CD14-positive monocyte (primary cell): ENCODE measurements around the gene SLC35A5. TPM values are rescaled to one million over a fixed set of nuclear protein-coding genes. Genes with fewer than 3 reads are reported as not detected.

Experiments
- DNase-seq, 3 donors: peaks; one replicate each; pipeline ENCODE4 v3.0.0-alpha.2; 2011 to 2022
- H2AFZ ChIP-seq: 2 replicates; pipeline ENCODE4 v1.6.0; 2012; ENCODE audit warnings: mild to moderate bottlenecking, low read depth, low read length, inconsistent platforms; ENCODE audit not compliant: insufficient read depth, poor library complexity, severe bottlenecking
- H3K27ac ChIP-seq, 2 donors: 1 replicate in 1 of 2; 2 replicates in 1 of 2; pipeline ENCODE4 v1.5.1; 2012 to 2013; ENCODE audit warnings: low read length in 2 of 2, control low read depth in 1 of 2, inconsistent platforms in 1 of 2, low read depth in 1 of 2, mild to moderate bottlenecking in 1 of 2
- H3K27me3 ChIP-seq, 2 donors: one replicate each; pipeline versions ENCODE4 v1.6.0 to v1.6.1; 2011 to 2013; ENCODE audit warnings: low read length in 2 of 2; ENCODE audit not compliant: control insufficient read depth in 2 of 2, insufficient read depth in 2 of 2
- H3K36me3 ChIP-seq, 2 donors: replicated peaks in 1 of 2; 1 replicate in 1 of 2; 2 replicates in 1 of 2; pipeline versions ENCODE4 v1.5.1 to v1.6.1; 2012 to 2013; ENCODE audit warnings: low read length in 2 of 2, control low read depth in 1 of 2, inconsistent platforms in 1 of 2, mild to moderate bottlenecking in 1 of 2; ENCODE audit not compliant: insufficient read depth in 2 of 2, control insufficient read depth in 1 of 2
- H3K4me1 ChIP-seq, 2 donors: 1 replicate in 1 of 2; 2 replicates in 1 of 2; pipeline versions ENCODE4 v1.5.1 to v1.6.1; 2012 to 2013; ENCODE audit warnings: low read length in 2 of 2, control low read depth in 1 of 2, inconsistent platforms in 1 of 2, mild to moderate bottlenecking in 1 of 2, moderate library complexity in 1 of 2; ENCODE audit not compliant: insufficient read depth in 2 of 2, control insufficient read depth in 1 of 2
- H3K4me2 ChIP-seq: replicated peaks from 2 replicates; pipeline ENCODE3; 2012; ENCODE audit warnings: low read length, moderate library complexity, mild to moderate bottlenecking; ENCODE audit not compliant: poor library complexity, severe bottlenecking; ENCODE audit errors: extremely low read depth
- H3K4me3 ChIP-seq, 3 experiments: fragments of 200-600 bp in 1 of 3; sonication (generic) in 1 of 3; replicated peaks in 1 of 3; 1 replicate in 2 of 3; 2 replicates in 1 of 3; pipeline ENCODE4 v1.5.1; 2011 to 2013; ENCODE audit warnings: low read length in 3 of 3, mild to moderate bottlenecking in 3 of 3, control low read depth in 2 of 3, low read depth in 2 of 3, inconsistent platforms in 1 of 3, moderate library complexity in 1 of 3
- H3K79me2 ChIP-seq: 2 replicates; pipeline ENCODE4 v1.6.0; 2012; ENCODE audit warnings: mild to moderate bottlenecking, control low read depth, inconsistent platforms, low read length, moderate library complexity; ENCODE audit not compliant: insufficient read depth
- H3K9ac ChIP-seq: 2 replicates; pipeline ENCODE4 v1.6.0; 2017; ENCODE audit warnings: low read length, mild to moderate bottlenecking; ENCODE audit not compliant: insufficient read depth, poor library complexity, severe bottlenecking
- H3K9me3 ChIP-seq, 2 donors: replicated peaks in 1 of 2; 1 replicate in 1 of 2; 2 replicates in 1 of 2; pipeline versions ENCODE4 v1.5.1 to v1.6.1; 2012 to 2013; ENCODE audit warnings: low read length in 2 of 2, control low read depth in 1 of 2; ENCODE audit not compliant: control insufficient read depth in 1 of 2, insufficient read depth in 1 of 2
- H4K20me1 ChIP-seq: 2 replicates; pipeline ENCODE4 v1.6.0; 2012; ENCODE audit warnings: mild to moderate bottlenecking, low read length, control low read depth, moderate library complexity; ENCODE audit not compliant: insufficient read depth
- H3K27ac Mint-ChIP-seq, 7 donors: one replicate each; pipeline ENCODE4 v1.8.0; 2020; ENCODE audit warnings: mild to moderate bottlenecking in 7 of 7, mixed read lengths in 7 of 7, moderate library complexity in 6 of 7, inconsistent platforms in 2 of 7
- H3K27me3 Mint-ChIP-seq, 3 donors: one replicate each; pipeline ENCODE4 v1.8.0; 2021 to 2022; ENCODE audit warnings: low read depth in 3 of 3, mild to moderate bottlenecking in 3 of 3, mixed read lengths in 3 of 3, moderate library complexity in 3 of 3, inconsistent platforms in 1 of 3
- H3K36me3 Mint-ChIP-seq, 2 donors: one replicate each; pipeline ENCODE4 v1.8.0; 2020; ENCODE audit warnings: mixed read lengths in 2 of 2, inconsistent platforms in 1 of 2, mild to moderate bottlenecking in 1 of 2
- H3K4me1 Mint-ChIP-seq: one replicate; pipeline ENCODE4 v1.8.0; 2020; ENCODE audit warnings: mild to moderate bottlenecking, mixed read lengths
- H3K4me3 Mint-ChIP-seq, 2 donors: one replicate each; pipeline ENCODE4 v1.8.0; 2020; ENCODE audit warnings: mild to moderate bottlenecking in 2 of 2, mixed read lengths in 2 of 2, moderate library complexity in 1 of 2
- H3K9me3 Mint-ChIP-seq, 7 donors: one replicate each; pipeline ENCODE4 v1.8.0; 2020 to 2022; ENCODE audit warnings: mixed read lengths in 7 of 7, mild to moderate bottlenecking in 6 of 7, moderate library complexity in 6 of 7, inconsistent platforms in 2 of 7
- WGBS: methylation state at CpG from one replicate; pipeline ENCODE4 v1.1.5; 2013; ENCODE audit warnings: missing lambda C conversion rate; ENCODE audit not compliant: insufficient coverage; 5-methylcytosine and 5-hydroxymethylcytosine counted together
- intact Hi-C, 2 donors: fragments of 100-400 bp; cut with micrococcal nuclease; formaldehyde crosslinking; loops; one replicate each; pipeline versions ENCODE4 v1.15.0 to v1.15.1; 2023
- polyA plus RNA-seq, 3 donors: library from polyadenylated mRNA; depleted of rRNA in 1 of 3; unstranded in 2 of 3; stranded (reverse) in 1 of 3; fragments of 300-500 nt in 2 of 3; fragments of >200 nt in 1 of 3; fragmentation: Illumina TruSeq in 2 of 3; gene quantifications; 1 replicate in 2 of 3; 2 replicates in 1 of 3; pipeline ENCODE4 v1.2.3, GENCODE V29; 2012 to 2021
- TF ChIP-seq, protein P1 (sequence below): fragments of 200-600 bp; IDR thresholded peaks from one replicate; pipeline ENCODE4 v1.8.0; 2022; ENCODE audit warnings: antibody characterized with exemption, mild to moderate bottlenecking

Gene SLC35A5
- polyA plus RNA-seq, 3 donors = 16.8 to 74.1 (median 61.3) TPM

DNA sequence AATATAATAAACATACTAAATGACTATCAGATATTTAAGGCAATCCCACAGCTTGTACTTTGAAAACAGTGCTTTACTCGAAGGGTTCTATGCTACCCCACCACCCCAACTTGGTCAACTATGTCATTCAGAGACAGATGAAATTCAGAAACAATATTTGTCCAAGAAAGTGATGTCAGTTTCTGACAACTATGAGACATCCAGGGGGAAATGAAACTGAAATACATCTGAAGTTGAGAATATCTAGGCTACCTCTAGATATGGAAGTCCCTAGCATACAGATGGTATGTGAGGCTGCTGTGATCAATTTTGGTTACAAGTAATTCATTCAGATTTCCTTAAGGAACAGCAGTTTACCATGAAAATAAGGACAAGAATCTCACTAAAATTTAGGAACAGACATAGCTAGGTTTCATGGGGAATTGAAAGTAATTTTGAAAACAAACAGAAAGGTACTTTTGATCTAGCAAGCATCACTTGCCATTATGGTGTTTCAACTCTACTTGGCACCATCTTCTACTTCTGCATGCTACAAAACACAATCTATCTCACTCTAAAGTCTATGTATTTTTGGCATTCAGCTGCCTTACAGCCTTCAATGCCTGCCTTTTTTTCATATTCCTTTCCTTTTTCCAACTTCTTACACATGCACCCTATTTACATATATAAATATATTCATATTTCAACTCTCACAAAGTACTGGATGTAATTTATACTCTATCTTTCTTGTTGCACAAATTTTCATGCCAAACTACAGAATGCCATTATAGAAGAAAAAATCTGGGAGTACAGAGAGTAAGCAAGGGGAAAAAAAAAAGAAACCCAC, 21.8 kb upstream of the SLC35A5 start:
- Histone ChIP-seq H3K4me3 (no peak overlapping the region), H3K27me3 (no peaks in the 10 kb centered on the region), H3K4me1 (no peaks in the 10 kb centered on the region), H3K79me2 (peaks cover 51% of the 10 kb centered on the region), H4K20me1 (peaks cover 96% of the 10 kb centered on the region), H2AFZ (no peak overlapping the region), H3K9me3 (no peaks in the 10 kb centered on the region), H3K4me2 (no peak overlapping the region), H3K27ac (peak overlapping the region in 1 of 2 donors; percentile 42), H3K9ac (no peak overlapping the region), H3K36me3 (peaks cover 81 to 99% of the 10 kb centered on the region in 2 donors)
- no peaks in the 10 kb centered on the region for H3K9me3 Mint-ChIP-seq
- DNase-seq = no peak
- TF ChIP-seq, protein P1, sequence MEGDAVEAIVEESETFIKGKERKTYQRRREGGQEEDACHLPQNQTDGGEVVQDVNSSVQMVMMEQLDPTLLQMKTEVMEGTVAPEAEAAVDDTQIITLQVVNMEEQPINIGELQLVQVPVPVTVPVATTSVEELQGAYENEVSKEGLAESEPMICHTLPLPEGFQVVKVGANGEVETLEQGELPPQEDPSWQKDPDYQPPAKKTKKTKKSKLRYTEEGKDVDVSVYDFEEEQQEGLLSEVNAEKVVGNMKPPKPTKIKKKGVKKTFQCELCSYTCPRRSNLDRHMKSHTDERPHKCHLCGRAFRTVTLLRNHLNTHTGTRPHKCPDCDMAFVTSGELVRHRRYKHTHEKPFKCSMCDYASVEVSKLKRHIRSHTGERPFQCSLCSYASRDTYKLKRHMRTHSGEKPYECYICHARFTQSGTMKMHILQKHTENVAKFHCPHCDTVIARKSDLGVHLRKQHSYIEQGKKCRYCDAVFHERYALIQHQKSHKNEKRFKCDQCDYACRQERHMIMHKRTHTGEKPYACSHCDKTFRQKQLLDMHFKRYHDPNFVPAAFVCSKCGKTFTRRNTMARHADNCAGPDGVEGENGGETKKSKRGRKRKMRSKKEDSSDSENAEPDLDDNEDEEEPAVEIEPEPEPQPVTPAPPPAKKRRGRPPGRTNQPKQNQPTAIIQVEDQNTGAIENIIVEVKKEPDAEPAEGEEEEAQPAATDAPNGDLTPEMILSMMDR = no peak
- WGBS = no CpG with 5 or more reads among the region's 1 CpG
- H3K36me3 Mint-ChIP-seq = peaks cover 74 to 84% of the 10 kb centered on the region in 2 donors
- H3K27ac Mint-ChIP-seq = peak overlapping the region in 4 of 7 donors; percentile 26 to 70 (median 58)
- no peaks in the 10 kb centered on the region for H3K27me3 Mint-ChIP-seq
- no peak overlapping the region for H3K4me3 Mint-ChIP-seq
- intact Hi-C loops = no loop called here
- H3K4me1 Mint-ChIP-seq = peaks cover 14% of the 10 kb centered on the region

DNA sequence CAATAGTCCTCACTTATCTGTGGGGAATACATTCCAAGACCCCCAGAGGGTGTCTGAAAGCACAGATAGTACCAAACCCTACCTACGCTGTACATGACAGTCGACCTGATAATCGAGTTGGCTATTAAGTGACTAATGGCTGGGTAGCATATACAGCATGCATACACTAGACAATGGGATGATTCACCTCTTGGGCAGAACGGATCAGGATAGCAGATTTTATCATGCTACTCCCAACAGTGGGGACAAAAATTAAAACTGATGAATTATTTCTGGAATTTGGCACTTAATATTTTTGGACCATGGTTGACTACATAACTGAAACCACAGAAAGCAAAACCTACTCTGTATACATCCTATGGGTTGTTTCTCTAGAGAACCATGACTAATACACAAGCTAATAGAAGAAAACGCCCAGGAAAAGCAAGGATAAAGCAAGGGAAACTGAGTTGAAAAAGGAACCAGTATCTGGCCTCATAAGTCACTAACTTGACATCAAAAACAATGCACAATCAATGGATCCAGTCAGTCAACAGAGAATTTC, 15.6 kb upstream of the SLC35A5 start:
- Mint-ChIP-seq H3K36me3 (peaks cover 66 to 69% of the 10 kb centered on the region in 2 donors), H3K4me1 (peaks cover 10% of the 10 kb centered on the region), H3K4me3 (no peak overlapping the region), H3K27ac (peak overlapping the region in 1 of 7 donors; percentile 9), H3K27me3 (no peaks in the 10 kb centered on the region), H3K9me3 (no peaks in the 10 kb centered on the region)
- Histone ChIP-seq H3K27me3 (no peaks in the 10 kb centered on the region), H3K4me1 (no peaks in the 10 kb centered on the region), H4K20me1 (peaks cover 98% of the 10 kb centered on the region), H3K36me3 (peaks cover 82 to 99% of the 10 kb centered on the region in 2 donors), H3K4me3 (no peak overlapping the region), H3K4me2 (no peak overlapping the region), H3K9me3 (no peaks in the 10 kb centered on the region), H3K27ac (peak overlapping the region in 1 of 2 donors; percentile 9), H3K79me2 (peaks cover 95% of the 10 kb centered on the region), H3K9ac (no peak overlapping the region), H2AFZ (no peak overlapping the region)
- WGBS = 84% methylated on average over 4 of the region's 5 CpGs
- intact Hi-C loops = no loop called here
- TF ChIP-seq, protein P1 = no peak
- no peak for DNase-seq
